HG03280 (cell line): ENCODE data around the gene GLA.
A peak's percentile ranks its signal among the peaks of the same experiment; 100 is the strongest.

Source experiments
- ATAC-seq: cut with Tn5 transposase; IDR thresholded peaks from one replicate; pipeline ENCODE4 v1.9.1; 2021; ENCODE audit warnings: mild to moderate bottlenecking, moderate library complexity; ENCODE audit not compliant: unreplicated experiment

The GLA gene

GRCh38 chrX:101398694-101399093 lies 9.0 kb downstream of the GLA start:
- no peak for ATAC-seq

GRCh38 chrX:101397779-101398178 lies 9.9 kb downstream of the GLA start:
- no peak for ATAC-seq

- no peak for ATAC-seq
Observed at GRCh38 chrX:101395789-101396188, 11.9 kb downstream of the GLA start.

GRCh38 chrX:101394372-101394771 lies 13.4 kb downstream of the GLA start:
- no peak for ATAC-seq

- no peak for ATAC-seq
Observed at GRCh38 chrX:101393530-101394305, 14.0 kb downstream of the GLA start.

GRCh38 chrX:101391831-101392230 lies 15.9 kb downstream of the GLA start:
- ATAC-seq = no peak

GRCh38 chrX:101390664-101391525 lies 16.8 kb downstream of the GLA start, which contains the start of gene RPL36A:
RPL36A (plus strand) TSS chrX:101391011; CDS start chrX:101391044, 33 bp downstream.
- peak; percentile 76 for ATAC-seq

GRCh38 chrX:101388604-101389003 lies 19.1 kb downstream of the GLA start:
- no peak for ATAC-seq

GRCh38 chrX:101386542-101386885 lies 21.2 kb downstream of the GLA start:
- no peak for ATAC-seq

GRCh38 chrX:101385795-101386541 lies 21.8 kb downstream of the GLA start, which contains the start of gene BTK:
BTK (minus strand) TSS chrX:101386191; CDS start chrX:101375284, 10,907 bp downstream.
- ATAC-seq = peak; percentile 69

GRCh38 chrX:101385026-101385684 lies 22.6 kb downstream of the GLA start:
- no peak for ATAC-seq

GRCh38 chrX:101383679-101384205 lies 24.0 kb downstream of the GLA start:
- ATAC-seq = peak; percentile 70

GRCh38 chrX:101377547-101377946 lies 30.2 kb downstream of the GLA start:
- ATAC-seq = no peak

- ATAC-seq = no peak
Observed at GRCh38 chrX:101370888-101371504, 36.7 kb downstream of the GLA start.

GRCh38 chrX:101369687-101370086 lies 38.0 kb downstream of the GLA start:
- no peak for ATAC-seq

GRCh38 chrX:101368800-101369199 lies 38.9 kb downstream of the GLA start:
- no peak for ATAC-seq

GRCh38 chrX:101365301-101365795 lies 42.4 kb downstream of the GLA start:
- no peak for ATAC-seq

- no peak for ATAC-seq
Observed at GRCh38 chrX:101362757-101363156, 45.0 kb downstream of the GLA start.

- ATAC-seq = no peak
Observed at GRCh38 chrX:101362116-101362515, 45.6 kb downstream of the GLA start.

- ATAC-seq = no peak
Observed at GRCh38 chrX:101360390-101360789, 47.3 kb downstream of the GLA start.
